Measurements from ENCODE around the gene MYL10.

The MYL10 gene

GRCh38 chr7:101671371-101672356 is 42.6 kb upstream of the MYL10 start:
- peaks cover 50% of the 10 kb centered on the region for H3K4me1 ChIP-seq
- H3K27ac ChIP-seq = peak overlapping the region; percentile 69
- no peaks in the 10 kb centered on the region for H3K36me3 ChIP-seq
- no peaks in the 10 kb centered on the region for H3K27me3 ChIP-seq
- peaks cover 14% of the 10 kb centered on the region for H3K9me3 ChIP-seq
- peak overlapping the region; percentile 30; the same call in 1 of the 2 replicates for H3K9ac ChIP-seq
- H3K4me2 ChIP-seq = peak overlapping the region; percentile 84
- no peaks in the 10 kb centered on the region for H4K20me1 ChIP-seq
- H3K4me3 ChIP-seq = peak overlapping the region; percentile 8; the same call in 1 of the 2 replicates
- no peak; the same call in none of the 2 replicates for TF ChIP-seq Cebpa-rat (IDR thresholded peaks at IDR 0.05)

GRCh38 chr7:101669307-101669706 is 40.2 kb upstream of the MYL10 start:
- Histone ChIP-seq H3K9me3 (peaks cover 14% of the 10 kb centered on the region), H3K9ac (no peak overlapping the region), H3K4me1 (peaks cover 55% of the 10 kb centered on the region)

GRCh38 chr7:101668726-101669125 is 39.6 kb upstream of the MYL10 start:
- Histone ChIP-seq H3K4me1 (peaks cover 55% of the 10 kb centered on the region), H3K4me3 (no peak overlapping the region), H3K9ac (no peak overlapping the region), H3K27me3 (no peaks in the 10 kb centered on the region), H4K20me1 (no peaks in the 10 kb centered on the region), H3K36me3 (no peaks in the 10 kb centered on the region), H3K27ac (no peak overlapping the region), H3K9me3 (peaks cover 14% of the 10 kb centered on the region), H3K4me2 (no peak overlapping the region)
- TF ChIP-seq Cebpa-rat (IDR thresholded peaks at IDR 0.05) = no peak

More at GRCh38 chr7:101669307-101669706, 40.2 kb upstream of the MYL10 start:
- Histone ChIP-seq H3K27me3 (no peaks in the 10 kb centered on the region), H3K36me3 (no peaks in the 10 kb centered on the region), H3K27ac (no peak overlapping the region), H4K20me1 (no peaks in the 10 kb centered on the region), H3K4me3 (no peak overlapping the region), H3K4me2 (no peak overlapping the region)
- no peak for TF ChIP-seq Cebpa-rat (IDR thresholded peaks at IDR 0.05)

- Histone ChIP-seq H3K9ac (no peak overlapping the region), H3K9me3 (peaks cover 15% of the 10 kb centered on the region), H3K4me1 (peaks cover 49% of the 10 kb centered on the region), H3K36me3 (no peaks in the 10 kb centered on the region), H3K27me3 (no peaks in the 10 kb centered on the region), H3K4me2 (peak overlapping the region; percentile 27), H4K20me1 (no peaks in the 10 kb centered on the region), H3K27ac (no peak overlapping the region), H3K4me3 (no peak overlapping the region)
- no peak for TF ChIP-seq Cebpa-rat (IDR thresholded peaks at IDR 0.05)
Measured at GRCh38 chr7:101667920-101668319, 38.8 kb upstream of the MYL10 start.

- Histone ChIP-seq H3K4me3 (no peak overlapping the region), H3K27me3 (no peaks in the 10 kb centered on the region)
Measured at GRCh38 chr7:101667399-101667798, 38.3 kb upstream of the MYL10 start.

GRCh38 chr7:101666741-101667140 is 37.6 kb upstream of the MYL10 start:
- Histone ChIP-seq H3K27ac (no peak overlapping the region), H3K27me3 (no peaks in the 10 kb centered on the region), H3K36me3 (no peaks in the 10 kb centered on the region), H3K4me1 (peaks cover 37% of the 10 kb centered on the region), H3K9me3 (peaks cover 18% of the 10 kb centered on the region), H3K4me2 (no peak overlapping the region), H3K9ac (no peak overlapping the region), H3K4me3 (no peak overlapping the region), H4K20me1 (no peaks in the 10 kb centered on the region)
- TF ChIP-seq Cebpa-rat (IDR thresholded peaks at IDR 0.05) = no peak

More at GRCh38 chr7:101667399-101667798, 38.3 kb upstream of the MYL10 start:
- Histone ChIP-seq H3K4me2 (no peak overlapping the region), H3K9ac (no peak overlapping the region), H4K20me1 (no peaks in the 10 kb centered on the region), H3K36me3 (no peaks in the 10 kb centered on the region), H3K9me3 (peaks cover 18% of the 10 kb centered on the region), H3K4me1 (peaks cover 44% of the 10 kb centered on the region), H3K27ac (no peak overlapping the region)
- TF ChIP-seq Cebpa-rat (IDR thresholded peaks at IDR 0.05) = no peak

- Histone ChIP-seq H3K27ac (no peak overlapping the region), H4K20me1 (no peaks in the 10 kb centered on the region), H3K4me2 (no peak overlapping the region), H3K4me3 (no peak overlapping the region), H3K4me1 (peaks cover 33% of the 10 kb centered on the region), H3K27me3 (no peaks in the 10 kb centered on the region), H3K9ac (no peak overlapping the region), H3K9me3 (peaks cover 18% of the 10 kb centered on the region), H3K36me3 (no peaks in the 10 kb centered on the region)
- TF ChIP-seq Cebpa-rat (IDR thresholded peaks at IDR 0.05) = no peak
Measured at GRCh38 chr7:101666293-101666692, 37.2 kb upstream of the MYL10 start.

GRCh38 chr7:101664893-101665471 is 35.9 kb upstream of the MYL10 start:
- TF ChIP-seq Cebpa-rat (IDR thresholded peaks at IDR 0.05) = no peak
- H3K4me3 ChIP-seq = no peak overlapping the region
- peaks cover 28% of the 10 kb centered on the region for H3K4me1 ChIP-seq
- H4K20me1 ChIP-seq = no peaks in the 10 kb centered on the region
- no peak overlapping the region; the same call in 1 of the 2 replicates for H3K4me2 ChIP-seq
- H3K36me3 ChIP-seq = no peaks in the 10 kb centered on the region
- no peak overlapping the region for H3K27ac ChIP-seq
- no peaks in the 10 kb centered on the region for H3K27me3 ChIP-seq
- H3K9ac ChIP-seq = no peak overlapping the region
- H3K9me3 ChIP-seq = peaks cover 18% of the 10 kb centered on the region

- Histone ChIP-seq H3K27ac (no peak overlapping the region), H3K9ac (no peak overlapping the region), H3K4me1 (peaks cover 29% of the 10 kb centered on the region), H3K4me3 (no peak overlapping the region), H3K36me3 (no peaks in the 10 kb centered on the region), H3K9me3 (peaks cover 17% of the 10 kb centered on the region), H4K20me1 (no peaks in the 10 kb centered on the region), H3K4me2 (no peak overlapping the region), H3K27me3 (no peaks in the 10 kb centered on the region)
- no peak for TF ChIP-seq Cebpa-rat (IDR thresholded peaks at IDR 0.05)
Measured at GRCh38 chr7:101664436-101664835, 35.3 kb upstream of the MYL10 start.

GRCh38 chr7:101663747-101664146 is 34.7 kb upstream of the MYL10 start:
- Histone ChIP-seq H3K9me3 (peaks cover 11% of the 10 kb centered on the region), H3K27ac (no peak overlapping the region), H3K9ac (no peak overlapping the region), H3K36me3 (no peaks in the 10 kb centered on the region), H3K4me3 (no peak overlapping the region), H3K27me3 (no peaks in the 10 kb centered on the region), H4K20me1 (no peaks in the 10 kb centered on the region), H3K4me1 (peaks cover 36% of the 10 kb centered on the region), H3K4me2 (no peak overlapping the region)
- no peak for TF ChIP-seq Cebpa-rat (IDR thresholded peaks at IDR 0.05)
